GM19035 (cell line): ENCODE data around the gene AHRR.
"Not testable (repeated sequence)": the region's sequence is repeated elsewhere in the genome, so short reads cannot be mapped to it uniquely, and the experiment has no call there.

Source experiments
- ATAC-seq: cut with Tn5 transposase; IDR thresholded peaks from one replicate; pipeline ENCODE4 v1.9.1; 2021; ENCODE audit not compliant: unreplicated experiment

The AHRR gene

DNA sequence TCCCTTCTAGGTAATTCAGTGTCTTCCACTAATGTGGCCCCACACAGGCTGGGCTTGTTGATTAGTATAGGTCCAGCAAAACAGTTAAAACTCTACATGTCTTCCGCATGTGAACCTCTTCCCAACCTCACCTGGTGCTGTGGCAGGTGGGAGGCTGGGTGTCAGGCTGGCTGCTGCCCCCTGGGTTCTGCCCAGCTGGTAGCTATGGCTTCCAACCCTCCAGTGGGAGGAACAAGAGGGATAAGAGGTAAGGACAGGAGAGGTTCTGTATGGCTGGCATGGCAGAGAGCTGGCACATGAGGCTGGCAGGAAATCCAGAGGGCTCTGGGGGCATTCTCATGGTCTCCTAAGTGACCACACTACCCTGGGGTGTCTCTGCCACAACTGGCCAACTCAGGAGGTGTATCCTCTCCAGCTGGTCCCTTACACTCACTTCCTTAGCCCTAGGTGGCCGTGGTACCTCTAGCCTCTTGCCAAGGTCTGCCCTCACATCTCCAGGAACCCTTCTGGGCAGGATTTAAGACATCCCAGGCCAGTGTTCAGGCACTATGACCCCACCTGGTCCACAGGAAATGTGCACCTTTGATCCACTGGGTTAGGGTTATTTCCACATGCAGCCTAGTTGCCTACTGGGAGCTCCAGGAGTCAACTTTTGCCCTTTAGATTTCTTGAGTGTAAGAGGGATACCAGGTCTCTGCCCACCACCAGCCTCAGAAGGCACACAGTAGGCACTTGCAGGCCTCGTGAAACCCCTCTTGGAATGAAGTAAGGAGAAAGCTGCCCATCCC lies 41.7 kb downstream of the AHRR start:
- ATAC-seq: no peak

DNA sequence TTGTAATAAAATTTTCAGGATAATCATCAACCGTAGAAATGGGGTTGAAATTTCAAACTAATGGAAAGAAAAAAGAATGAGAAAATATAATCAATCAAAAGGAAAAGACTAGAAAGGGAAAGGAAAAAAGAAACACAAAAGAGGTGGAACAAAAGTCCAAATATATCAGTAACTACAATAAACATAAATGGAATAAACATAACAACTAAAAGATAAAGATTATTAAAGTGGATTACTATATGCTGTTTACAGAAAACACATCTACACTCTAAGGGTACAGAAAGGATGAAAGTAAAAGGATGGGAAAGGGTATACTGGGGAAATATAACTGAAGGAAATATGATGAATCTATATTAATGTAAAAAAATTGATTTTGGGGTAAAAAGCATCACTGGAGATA lies 43.0 kb downstream of the AHRR start:
- no peak for ATAC-seq

DNA sequence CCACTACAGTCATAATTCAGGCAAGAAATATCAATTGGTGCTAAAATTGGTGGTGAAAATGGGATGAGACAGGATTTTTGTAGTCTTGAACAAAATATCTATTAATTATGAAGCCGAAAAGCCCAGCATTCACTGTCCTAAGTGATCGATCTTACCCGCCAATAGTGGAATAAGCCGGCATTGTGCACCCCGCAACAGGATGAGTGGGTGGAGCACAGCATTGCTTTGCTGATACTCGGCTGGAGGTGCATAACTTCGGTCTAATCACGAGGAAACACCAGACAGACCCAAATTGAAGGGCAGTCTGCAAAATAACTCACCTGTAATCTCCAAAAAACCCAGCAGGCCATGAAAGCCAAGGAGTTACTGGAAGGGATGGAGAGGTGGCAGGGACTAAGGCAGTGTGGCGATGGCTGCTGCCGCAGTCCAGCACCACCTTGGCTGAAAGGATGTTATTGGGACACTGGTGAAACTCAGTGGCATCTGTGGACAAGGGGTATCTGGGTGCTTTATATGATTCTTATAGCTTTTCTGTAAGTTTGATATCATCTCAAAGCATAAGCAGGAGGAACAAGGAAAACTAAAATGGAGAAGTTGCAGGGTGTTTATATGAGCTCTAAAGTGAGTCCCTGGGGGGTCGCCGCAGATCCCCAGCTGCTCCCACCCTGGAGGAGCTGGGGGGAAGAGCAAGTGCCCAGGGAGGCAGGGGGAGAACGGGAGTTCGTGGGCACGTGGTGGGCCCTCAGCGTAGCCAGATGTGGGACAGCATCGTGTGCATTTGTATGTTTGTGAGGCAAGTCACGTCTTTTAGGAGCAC lies 45.2 kb downstream of the AHRR start:
- ATAC-seq: no peak

DNA sequence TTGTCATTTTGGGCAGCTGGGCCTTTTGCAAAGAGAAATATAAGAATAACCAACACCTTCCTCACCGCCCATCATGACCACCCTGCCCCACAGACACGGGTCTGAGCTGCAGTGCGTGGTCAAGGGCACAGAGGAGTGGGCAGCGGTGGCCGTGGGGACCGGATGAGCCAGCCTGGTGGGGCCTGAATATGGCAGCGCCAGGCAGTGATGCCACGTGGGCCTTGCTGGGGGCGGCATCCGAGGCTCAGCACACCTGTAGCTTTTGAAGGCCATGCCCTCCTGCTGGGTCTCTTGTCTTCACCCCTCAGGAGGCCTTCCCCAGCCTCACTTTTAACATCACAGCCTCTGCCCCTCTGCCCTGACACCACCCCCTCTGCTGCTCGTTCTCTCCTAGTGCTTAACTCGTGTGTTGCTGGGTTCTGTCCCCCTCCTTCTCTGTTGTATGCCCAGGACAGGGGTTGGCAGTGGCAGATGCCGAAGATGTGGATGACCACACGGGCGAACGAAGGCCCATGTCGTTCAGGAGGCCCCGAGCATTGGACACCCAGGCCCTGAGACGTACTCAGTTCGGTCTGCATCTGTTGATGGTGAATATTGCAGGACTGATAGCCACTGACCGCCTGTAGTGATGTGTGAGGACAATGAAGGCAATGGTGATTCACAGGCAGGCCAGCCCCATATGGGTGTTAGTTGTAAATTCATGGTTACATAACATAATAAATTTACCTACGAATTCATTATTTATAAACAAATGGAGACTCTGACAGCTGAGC lies 46.0 kb downstream of the AHRR start:
- no peak for ATAC-seq

DNA sequence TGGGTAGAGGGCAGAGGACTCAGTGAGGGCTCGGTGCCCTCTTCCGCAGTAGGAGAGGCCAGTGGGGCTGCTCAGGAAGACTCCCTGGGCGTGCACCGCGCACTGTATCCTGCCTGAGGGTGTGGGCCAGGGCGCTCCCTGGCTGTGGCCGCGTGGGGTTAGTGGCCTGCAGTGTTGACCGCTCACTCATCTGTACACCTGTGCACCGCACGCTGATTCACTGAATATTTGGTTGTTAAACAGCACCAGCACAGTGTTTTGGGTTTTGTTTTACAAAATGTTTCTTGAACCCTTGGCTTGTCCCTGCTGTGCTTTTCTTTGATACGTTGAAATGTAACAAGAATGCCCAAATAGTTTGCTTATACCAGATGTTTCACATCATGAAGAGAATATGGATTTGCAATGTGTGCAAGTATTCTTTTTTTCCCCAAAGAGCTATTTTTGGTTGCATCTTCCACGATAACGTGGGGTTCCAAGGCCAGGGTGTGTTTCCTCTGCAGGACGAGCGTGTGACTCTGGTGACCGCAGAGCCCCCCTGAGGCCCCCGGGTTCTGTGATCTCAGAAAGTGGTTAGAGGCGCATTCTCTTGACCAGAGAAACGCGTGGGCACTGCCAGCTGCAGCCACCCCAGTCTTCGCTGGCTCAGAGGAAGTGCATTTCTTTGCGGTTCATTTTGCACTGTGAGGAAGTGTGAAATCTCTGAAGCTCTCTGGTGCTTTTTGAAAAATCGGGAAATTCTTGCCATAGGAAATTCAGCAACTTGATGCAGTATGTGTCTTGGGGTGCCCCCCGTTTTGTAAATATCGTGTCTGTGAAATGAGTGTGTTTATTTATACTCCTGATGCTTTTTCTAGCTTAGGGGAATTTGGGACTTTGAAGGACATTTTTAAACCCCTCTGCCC lies 46.9 kb downstream of the AHRR start:
- ATAC-seq: peak; percentile 54

DNA sequence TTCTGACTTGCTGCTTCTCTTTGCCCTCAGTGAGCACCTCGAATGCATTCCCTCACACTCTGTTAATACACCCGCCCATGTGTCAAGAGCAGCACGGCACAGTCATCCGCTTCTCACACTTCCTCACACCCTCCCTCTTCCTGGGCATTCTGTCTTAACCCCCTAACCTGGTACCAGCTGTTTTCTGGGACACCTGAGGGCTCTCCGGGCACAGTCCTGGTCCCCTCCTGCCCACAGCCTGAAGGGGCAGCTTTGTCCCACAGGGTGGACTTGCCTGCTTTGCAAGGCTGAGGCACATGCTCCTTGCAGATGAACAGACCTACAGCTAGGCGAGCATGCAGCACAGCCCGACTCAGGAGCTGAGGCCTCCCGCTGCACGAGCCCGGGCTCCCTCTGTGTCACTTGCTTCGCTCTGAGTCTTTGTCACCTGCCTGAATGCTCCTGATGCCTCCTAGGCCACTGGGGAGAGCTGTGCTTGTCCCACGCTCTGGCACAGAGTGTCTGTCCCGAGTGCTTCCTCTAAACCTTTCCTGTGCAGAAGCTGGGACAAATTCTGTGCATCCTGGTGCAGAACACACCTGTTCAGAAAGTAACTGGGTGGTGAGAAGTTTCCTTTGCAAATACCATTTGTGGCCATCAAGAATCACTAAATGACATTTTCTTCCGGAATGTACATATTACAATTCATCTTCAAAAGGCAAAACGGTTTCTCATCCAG lies 47.8 kb downstream of the AHRR start:
- peak; percentile 29 for ATAC-seq

DNA sequence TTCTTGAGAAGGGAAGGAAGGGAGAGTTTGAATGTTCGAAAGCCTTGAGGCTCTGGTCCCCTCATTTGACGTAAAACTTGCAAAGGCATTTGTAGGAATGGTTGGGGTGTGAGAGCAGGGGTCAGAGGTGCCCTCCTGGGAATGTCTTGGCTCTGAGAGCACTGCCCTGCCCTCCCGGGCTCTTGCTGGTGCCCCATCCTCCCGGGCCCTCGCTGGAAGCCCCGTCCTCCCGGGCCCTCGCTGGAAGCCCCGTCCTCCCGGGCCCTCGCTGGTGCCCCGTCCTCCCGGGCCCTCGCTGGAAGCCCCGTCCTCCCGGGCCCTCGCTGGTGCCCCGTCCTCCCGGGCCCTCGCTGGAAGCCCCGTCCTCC lies 48.3 kb downstream of the AHRR start:
- not testable (repeated sequence) for ATAC-seq

DNA sequence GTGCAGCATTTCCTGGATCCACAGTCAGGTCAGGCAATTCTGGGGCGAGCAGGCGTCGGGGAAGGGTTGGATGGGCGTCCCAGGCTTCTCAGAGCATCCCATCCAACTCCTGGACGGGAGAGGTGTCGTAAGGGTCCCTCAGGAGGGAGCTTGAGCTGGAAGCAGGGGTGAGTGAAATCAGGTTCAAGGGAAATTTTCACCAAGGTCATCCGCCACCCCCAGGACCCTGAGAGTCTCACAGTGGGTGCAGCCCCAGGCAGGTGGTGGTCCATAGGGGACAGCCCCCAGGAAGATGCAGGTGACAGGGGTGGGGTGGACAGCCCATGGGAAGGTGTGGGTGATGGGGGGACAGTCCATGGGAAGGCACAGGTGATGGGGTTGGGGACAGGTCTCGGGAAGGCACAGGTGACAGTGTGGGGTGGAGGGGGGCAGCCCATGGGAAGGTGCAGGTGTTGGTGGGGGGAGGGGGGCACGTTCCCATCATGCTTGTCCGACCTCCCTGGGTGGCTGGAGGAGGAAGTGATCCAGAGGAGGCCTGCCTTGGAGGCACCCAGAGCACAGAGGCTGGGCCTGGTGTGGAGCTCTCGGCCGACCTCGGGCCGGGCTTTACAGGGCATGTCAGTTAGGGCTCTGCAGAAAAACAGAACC lies 48.9 kb downstream of the AHRR start:
- ATAC-seq: no peak

DNA sequence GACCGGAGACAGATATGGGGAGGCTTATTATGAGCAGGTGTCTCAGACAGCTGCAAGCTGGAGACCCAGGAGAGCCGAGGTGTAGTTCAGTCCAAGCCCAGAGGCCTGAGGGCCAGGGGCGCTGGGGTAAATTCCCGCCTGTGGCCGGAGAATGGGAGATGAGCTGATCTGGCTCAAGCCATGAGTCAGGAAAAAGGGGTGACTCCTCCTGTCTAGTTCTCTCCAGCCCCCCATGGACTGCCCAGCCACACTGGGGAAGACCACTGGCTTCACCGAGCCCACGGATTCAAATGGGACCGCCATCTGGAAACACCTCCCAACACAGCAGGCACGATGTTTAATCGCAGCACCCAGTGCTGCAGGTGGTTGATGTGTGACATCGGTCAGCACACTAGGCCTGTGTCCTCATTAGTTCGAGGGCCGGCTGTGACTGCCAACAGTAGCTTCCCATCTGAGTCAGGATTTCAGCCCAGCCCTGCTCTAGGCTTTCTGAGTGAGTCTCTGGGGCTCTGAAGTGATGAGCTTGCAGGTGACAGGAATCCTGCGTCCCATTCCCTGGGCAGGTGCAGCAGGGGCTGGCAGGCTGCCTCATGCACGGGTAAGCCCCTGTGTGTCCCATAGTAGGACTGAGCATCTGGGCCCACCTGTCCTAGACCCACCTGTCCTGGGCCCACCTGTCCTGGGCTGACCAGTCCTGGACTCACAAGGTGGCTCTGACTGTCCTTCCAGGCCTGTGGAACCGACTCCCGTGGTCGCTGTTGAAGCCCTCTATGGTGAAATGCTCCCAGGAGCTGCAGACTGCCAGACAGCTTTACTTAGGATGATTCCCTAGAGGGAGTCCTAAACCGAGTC lies 49.7 kb downstream of the AHRR start:
- ATAC-seq: no peak

DNA sequence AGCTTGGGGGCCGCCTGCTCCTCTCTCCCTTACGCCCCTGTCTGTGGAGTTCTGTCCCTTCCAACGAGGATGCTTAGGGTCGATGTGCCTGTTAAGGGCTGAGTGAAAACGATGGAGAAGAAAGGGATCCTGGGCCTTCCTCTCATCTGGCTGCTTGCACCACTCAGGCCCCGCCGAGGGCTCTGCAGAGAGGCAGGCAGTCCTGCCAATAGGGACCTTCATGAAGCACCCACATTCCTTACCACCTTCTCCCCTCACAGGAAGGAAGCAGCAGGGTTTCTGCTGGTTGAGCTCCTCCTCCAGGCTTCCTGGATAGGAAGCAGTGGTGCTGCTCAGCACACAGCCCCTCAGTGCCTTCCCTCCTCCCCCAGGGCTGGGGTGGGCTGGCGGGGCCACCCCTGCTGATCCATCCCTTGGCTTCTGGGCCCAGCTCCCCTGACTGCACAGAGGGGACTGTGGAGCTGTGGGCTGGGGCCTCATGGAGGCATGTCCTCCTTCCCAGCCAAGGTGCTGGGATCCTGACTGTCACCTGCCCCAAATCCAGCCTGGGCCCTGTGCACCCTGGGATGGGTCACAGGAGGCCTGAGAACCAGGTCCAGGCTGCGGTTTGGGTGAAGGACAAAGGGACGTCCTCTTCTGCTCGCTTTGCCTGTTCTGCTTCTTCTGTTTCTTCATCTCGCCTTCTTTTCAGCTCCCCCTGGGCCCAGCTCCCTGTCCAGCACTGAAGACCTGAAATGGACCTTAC lies 50.5 kb downstream of the AHRR start:
- ATAC-seq: no peak

DNA sequence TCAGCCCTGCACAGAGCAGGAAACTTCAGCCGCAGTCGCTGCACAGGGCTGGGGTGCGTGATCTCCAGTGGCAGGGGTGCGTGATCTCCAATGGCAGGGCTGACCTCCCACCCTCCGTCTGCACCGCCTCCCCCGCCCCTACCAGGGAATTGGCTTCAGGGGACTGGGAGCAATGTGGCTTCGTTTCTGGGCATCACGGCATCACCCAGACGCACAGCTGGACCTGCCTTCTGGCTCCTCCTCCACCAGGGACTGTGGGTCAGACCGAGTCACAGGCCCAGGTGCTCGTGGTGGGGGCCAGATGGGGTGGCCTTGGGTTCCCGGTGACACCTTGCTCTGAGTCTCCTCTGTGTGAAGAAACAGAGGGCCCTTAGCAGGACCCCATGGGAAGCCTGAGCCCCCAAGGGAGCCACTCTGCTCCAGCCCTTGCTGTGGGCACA lies 51.1 kb downstream of the AHRR start:
- ATAC-seq: no peak

DNA sequence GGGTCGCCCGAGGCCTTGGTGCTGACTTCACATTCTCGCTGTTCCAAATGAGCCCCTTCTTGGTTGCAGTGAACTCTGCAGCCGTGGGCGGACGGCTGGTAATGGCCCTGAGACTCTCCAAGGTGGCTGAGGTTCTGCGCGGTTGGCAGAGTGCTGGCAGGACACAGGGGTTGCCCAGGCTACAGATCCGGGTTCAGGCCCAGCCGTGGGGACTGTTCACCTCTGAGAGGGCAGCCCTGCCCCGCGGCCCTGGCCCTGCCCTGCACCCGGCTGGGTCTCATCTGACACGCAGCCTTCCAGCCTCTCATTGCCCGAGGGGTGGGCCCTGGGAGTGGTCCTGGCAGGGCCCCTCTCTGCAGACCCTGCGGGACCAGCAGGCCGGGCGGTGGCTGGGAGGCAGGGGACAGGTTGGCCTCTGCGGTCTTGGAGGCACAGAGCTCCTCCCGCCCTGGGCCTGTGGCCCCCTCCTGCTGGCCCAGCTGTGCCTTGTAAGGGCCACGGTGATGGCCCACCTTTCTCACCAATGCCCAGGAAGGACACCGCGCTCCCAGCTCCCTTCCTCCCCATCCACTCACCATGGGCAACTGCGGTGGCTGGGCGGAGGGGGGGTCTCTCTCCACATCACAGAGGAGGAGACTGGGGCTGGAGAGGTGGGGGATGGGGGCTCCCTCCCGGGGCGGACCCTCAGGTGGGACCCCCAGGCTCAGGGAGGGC lies 51.6 kb downstream of the AHRR start:
- no peak for ATAC-seq

DNA sequence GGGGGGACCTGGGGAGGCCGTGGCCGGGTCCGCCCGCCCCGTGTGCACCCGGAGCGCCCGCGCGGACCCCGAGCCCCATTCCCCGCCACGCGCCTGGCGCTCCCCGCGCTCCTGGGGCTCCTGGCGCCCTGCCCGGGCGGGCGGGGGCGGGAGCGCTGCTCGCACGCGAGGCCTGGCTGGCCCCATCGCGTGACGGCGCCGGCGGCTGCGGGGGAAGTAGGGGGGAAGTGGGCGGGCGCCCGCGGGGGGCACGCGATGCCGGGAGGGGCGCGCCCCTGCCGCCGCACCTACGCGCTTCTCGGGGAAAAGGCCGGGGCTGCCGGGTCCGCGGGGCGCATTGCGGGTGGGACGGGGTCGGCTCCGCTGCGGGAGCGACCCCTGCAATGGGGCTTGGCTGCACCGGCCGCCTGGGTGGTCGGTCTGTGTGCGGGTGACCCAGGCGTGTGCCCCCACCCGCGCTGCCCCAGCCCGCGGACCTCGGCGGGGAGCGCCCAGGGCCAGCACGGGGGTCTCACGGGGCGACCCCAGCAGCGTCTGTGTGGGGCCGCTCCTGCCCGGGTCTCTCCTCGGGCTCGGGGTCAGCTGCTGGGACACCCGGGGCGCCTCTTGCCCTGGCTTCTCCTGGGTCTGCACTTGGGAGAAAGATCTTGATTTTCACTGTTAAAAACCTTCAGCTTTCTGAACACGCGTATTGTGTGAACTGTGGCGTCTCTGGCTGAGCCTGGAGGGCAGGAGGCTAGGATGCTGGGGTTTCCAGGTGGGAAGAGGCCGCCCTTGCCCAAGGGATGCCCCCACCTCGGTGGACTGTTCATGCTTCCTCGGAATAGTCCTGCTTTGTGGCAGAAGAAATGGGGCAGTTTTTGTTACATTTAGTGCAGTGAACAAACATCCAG lies 52.4 kb downstream of the AHRR start:
- no peak for ATAC-seq

DNA sequence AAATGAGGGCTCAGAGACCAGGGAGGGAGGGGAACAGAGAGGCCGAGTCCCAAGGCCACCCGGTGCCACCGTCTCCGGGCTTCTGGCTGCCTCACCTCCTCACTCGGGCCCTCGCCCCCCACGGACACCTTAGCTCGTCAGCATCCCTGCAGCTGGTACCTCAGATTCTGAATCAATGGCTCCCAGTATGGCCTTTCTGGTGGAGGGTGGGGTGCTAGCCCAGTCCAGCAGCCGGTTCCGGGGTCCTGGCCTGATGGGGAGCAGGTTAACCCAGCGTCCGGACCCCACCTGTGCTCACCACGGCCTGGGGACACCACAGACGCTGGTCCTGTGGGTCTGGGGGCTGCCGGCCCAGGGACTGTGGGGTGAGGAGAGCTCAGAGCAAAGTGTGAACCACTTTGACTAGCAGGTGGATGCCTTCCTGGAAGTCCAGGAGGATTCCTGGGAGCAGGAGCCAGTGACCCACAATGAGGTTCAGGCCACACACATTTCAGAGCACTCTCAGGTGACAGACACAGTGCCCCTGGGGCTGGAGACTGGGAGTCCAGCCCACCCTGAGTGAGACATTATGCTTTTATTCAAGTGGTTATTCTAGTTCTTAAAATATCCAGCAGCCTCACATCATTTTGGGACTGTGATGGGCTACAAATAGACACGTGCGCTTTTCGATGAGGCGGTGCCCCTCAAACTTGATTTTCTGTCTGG lies 53.3 kb downstream of the AHRR start:
- ATAC-seq: no peak

DNA sequence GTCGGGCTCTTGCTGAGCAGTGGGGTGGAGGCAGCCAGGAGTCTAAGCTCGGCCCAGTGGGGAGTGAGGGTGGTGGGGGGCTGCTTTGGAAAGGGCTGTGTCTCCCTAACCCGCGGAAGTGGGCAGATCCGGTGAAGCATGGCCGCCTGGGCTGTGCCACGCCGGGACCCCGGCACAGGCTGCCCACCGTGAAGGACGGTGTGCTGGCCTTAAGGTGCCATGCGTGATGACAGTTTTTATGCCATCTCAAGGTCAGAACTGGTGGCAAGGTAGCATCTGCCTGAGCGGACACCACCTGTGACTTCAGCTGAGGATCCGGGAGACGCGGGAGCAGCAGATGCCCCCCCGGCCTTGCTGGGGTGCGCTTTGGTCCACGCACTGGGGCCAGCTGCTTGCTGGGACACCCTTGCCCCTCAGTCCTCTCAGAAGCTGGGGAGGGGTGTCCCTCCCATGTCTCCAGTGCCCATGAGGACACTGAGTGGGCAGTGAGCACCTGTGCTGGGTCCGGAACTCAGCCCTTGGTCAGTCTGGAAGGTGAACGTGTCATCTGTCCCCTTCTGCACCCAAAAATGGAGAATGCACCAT lies 53.9 kb downstream of the AHRR start:
- no peak for ATAC-seq
